GM15510 (cell line): ENCODE measurements around the gene PSMC3.

Source experiments
- POLR2A ChIP-seq: IDR thresholded peaks from 3 replicates; pipeline ENCODE4 v1.6.1; 2011; ENCODE audit warnings: borderline replicate concordance; ENCODE audit not compliant: insufficient read length; ENCODE audit errors: extremely low read depth

The PSMC3 gene

GRCh38 chr11:47394322-47395222 lies 31.7 kb downstream of the PSMC3 start:
- TF ChIP-seq POLR2A: peak; percentile 80

GRCh38 chr11:47394050-47394321 lies 32.3 kb downstream of the PSMC3 start:
- TF ChIP-seq POLR2A: no peak

- no peak for TF ChIP-seq POLR2A
Observed at GRCh38 chr11:47393163-47394049, 32.8 kb downstream of the PSMC3 start.

- TF ChIP-seq POLR2A: no peak
Observed at GRCh38 chr11:47392546-47393162, 33.6 kb downstream of the PSMC3 start.

- no peak for TF ChIP-seq POLR2A
Observed at GRCh38 chr11:47391711-47392432, 34.4 kb downstream of the PSMC3 start.

- TF ChIP-seq POLR2A: no peak
Observed at GRCh38 chr11:47391077-47391583, 35.1 kb downstream of the PSMC3 start.

- TF ChIP-seq POLR2A: no peak
Observed at GRCh38 chr11:47390422-47390760, 35.8 kb downstream of the PSMC3 start.

DNA sequence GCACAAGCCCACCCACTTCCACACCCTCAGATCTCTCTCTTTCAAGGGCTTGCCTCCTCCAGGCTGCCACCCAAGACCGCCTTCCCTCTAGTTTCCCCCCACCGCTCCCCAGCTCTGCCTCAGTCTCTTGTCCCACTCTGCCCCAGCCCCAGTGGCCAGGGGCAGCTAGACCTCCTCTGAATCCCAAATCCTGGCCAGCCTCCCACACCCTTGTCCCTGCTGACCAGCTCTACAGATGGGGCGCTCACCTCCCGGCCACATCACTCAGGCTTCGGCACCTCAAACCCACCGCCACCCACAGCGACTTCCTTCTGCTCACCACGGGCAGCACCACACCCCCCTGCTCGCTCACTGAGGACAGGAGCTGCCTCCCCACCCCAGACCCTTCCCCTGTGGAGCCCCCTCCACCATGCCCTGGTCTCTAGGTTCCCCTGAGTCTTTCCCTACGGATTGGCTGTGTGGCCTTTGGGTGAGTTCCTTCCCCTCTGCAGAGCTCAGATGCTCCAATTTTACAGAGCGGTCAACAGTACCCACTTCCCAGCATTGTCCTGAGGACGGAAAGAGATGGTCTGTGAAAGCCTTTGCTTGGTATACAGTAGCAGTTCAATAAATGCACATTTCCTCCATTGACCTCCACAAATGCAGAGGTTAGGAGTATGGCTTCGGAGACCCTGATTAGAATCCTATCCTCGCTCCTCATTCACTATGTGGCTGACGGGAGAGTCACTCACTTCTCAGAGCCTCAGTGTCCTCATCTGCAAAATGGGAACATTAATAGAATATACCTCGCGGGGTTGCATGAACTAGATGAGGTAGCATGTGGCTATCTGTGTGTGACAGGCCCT lies 36.4 kb downstream of the PSMC3 start:
- no peak for TF ChIP-seq POLR2A

GRCh38 chr11:47388697-47389576 lies 37.3 kb downstream of the PSMC3 start:
- no peak for TF ChIP-seq POLR2A

DNA sequence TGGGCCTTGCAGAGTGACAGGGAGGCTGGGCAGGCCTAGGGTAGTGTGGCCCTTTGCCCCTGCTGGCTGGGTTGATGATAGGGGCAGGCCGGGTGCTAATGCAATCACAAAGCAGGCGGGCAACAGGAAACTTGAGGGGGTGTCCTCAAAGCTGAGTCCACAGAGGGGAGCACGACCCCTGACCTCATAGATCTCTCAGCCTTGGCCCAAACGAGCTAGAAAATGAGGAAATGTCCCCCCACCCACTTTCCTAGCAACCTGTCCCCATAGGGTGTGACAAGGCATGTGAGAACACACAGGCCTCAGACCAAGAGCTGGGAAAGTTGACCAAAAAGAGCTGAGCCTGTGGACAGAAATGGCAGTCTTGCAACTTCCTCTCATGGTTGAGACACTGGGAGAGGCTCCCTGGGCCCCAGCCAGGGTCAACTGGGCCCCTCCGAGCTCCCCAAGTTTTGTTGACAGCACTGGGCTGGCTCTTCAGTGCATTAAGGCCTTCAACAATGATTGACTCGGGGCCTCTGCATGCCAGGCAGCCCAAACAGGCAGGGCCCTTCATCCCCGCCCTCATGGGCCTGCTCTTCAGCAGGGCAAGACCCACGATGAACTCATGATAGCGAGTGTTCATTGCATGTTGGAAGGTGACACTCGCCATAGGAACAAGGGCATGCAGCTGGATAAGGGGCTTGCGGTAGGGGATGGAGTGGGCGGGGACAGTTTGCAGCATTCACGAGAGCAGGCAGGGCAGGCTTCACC lies 38.1 kb downstream of the PSMC3 start:
- no peak for TF ChIP-seq POLR2A

DNA sequence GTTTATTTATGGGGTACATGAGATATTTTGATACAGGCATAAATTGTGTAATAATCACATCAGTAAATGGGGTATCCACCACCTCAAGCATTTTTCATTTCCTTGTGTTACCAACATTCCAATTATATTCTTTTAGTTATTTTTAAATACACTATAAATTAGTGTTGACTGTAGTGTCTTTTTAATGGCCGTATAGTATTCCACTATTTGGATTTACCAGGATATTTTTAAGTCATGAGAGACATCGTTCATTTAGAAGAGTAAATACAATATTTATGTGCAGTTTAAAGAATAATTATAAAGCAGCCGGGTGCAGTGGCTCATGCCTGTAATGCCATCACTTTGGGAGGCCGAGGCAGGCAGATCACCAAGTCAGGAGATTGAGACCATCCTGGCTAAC lies 41.7 kb downstream of the PSMC3 start:
- no peak for TF ChIP-seq POLR2A

- no peak for TF ChIP-seq POLR2A
Observed at GRCh38 chr11:47383071-47383470, 43.2 kb downstream of the PSMC3 start.
